Hepatocyte (in vitro differentiated cells): ENCODE measurements around the gene IL21R.

Source experiments
- CTCF ChIP-seq: fragments of 200-600 bp; sonication (generic); IDR thresholded peaks from 2 replicates; pipeline ENCODE4 v1.5.1; 2016; ENCODE audit warnings: antibody characterized with exemption, mild to moderate bottlenecking; ENCODE audit not compliant: poor library complexity
- EZH2 ChIP-seq: fragments of 200-600 bp; sonication (generic); IDR thresholded peaks from 2 replicates; pipeline ENCODE4 v1.6.1; 2016; ENCODE audit warnings: antibody characterized with exemption, mild to moderate bottlenecking, borderline replicate concordance
- EZH2phosphoT487 ChIP-seq: fragments of 200-600 bp; sonication (generic); IDR thresholded peaks from one replicate; pipeline ENCODE4 v1.6.1; 2018; ENCODE audit warnings: antibody characterized with exemption, mild to moderate bottlenecking, low read depth, moderate library complexity; ENCODE audit not compliant: unreplicated experiment, severe bottlenecking

- TF ChIP-seq CTCF: no peak
- TF ChIP-seq EZH2: no peak
- no peak for TF ChIP-seq EZH2phosphoT487
Measured at GRCh38 chr16:27476240-27476639, 74.3 kb downstream of the IL21R start.
